ENCODE measurements around the gene HTD2. TPM values are rescaled to one million over a fixed set of nuclear protein-coding genes. Genes with fewer than 3 reads are reported as not detected.

The HTD2 gene
- total and polyA plus RNA-seq, 9 of the 15 experiments (the other 6 are each of a cell fraction or from before 2014, with no cell fraction given) = 1.8 to 22.8 (median 9.6) TPM

DNA sequence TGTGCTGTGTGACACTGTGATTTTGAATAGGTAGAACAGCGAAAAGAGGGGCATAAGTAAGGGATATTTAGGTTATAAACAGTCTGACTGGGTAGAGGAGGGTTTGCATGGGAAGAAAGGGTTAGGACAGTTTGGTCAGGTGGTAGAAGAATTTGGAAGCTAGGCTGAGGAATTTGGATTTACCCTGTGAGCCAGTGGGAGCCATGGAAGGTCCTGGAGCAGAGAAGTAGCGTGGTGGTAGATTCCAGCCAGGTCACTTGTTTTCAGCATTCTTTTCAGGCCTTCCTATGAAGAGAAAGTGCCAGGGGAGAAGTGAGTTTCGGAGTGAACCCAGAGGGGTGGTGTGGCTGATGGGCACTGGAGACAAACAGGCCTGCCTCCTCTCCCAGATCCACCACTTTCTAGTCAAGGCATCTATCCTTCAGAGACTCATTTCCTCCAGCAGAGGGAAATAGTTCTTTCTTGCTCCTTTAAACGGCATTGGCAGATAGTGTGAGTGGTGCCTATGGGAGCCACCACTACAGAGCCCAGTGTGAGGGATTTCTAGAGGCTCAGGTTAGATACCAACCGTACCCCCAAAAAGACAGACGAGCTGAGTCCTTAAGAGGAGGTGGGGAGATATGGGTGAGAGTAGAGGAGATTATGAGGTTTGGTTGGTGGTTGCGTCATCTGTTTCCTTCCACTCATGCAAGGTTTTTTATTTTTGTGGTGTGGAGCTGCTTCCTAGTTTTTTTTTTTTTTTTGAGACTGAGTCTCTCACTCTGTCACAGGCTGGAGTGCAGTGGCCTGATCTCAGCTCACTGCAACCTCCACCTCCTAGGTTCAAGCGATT, 47.6 kb downstream of the HTD2 start (continued):
- TF ChIP-seq, protein P1, sequence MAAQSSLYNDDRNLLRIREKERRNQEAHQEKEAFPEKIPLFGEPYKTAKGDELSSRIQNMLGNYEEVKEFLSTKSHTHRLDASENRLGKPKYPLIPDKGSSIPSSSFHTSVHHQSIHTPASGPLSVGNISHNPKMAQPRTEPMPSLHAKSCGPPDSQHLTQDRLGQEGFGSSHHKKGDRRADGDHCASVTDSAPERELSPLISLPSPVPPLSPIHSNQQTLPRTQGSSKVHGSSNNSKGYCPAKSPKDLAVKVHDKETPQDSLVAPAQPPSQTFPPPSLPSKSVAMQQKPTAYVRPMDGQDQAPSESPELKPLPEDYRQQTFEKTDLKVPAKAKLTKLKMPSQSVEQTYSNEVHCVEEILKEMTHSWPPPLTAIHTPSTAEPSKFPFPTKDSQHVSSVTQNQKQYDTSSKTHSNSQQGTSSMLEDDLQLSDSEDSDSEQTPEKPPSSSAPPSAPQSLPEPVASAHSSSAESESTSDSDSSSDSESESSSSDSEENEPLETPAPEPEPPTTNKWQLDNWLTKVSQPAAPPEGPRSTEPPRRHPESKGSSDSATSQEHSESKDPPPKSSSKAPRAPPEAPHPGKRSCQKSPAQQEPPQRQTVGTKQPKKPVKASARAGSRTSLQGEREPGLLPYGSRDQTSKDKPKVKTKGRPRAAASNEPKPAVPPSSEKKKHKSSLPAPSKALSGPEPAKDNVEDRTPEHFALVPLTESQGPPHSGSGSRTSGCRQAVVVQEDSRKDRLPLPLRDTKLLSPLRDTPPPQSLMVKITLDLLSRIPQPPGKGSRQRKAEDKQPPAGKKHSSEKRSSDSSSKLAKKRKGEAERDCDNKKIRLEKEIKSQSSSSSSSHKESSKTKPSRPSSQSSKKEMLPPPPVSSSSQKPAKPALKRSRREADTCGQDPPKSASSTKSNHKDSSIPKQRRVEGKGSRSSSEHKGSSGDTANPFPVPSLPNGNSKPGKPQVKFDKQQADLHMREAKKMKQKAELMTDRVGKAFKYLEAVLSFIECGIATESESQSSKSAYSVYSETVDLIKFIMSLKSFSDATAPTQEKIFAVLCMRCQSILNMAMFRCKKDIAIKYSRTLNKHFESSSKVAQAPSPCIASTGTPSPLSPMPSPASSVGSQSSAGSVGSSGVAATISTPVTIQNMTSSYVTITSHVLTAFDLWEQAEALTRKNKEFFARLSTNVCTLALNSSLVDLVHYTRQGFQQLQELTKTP (IDR thresholded peaks at IDR 0.05; ENCODE audit: low read depth in 1 of 2, partially characterized antibody in 2 of 2) = no peak
- TF ChIP-seq FIP1L1 (IDR thresholded peaks at IDR 0.05; ENCODE audit: low read depth, low read length, poor library complexity, severe bottlenecking) = no peak
- TF ChIP-seq ZNF140 (CRISPR knock-in tag; IDR thresholded peaks at IDR 0.05) = no peak
- TF ChIP-seq PYGO2 (tag; IDR thresholded peaks at IDR 0.05) = no peak

DNA sequence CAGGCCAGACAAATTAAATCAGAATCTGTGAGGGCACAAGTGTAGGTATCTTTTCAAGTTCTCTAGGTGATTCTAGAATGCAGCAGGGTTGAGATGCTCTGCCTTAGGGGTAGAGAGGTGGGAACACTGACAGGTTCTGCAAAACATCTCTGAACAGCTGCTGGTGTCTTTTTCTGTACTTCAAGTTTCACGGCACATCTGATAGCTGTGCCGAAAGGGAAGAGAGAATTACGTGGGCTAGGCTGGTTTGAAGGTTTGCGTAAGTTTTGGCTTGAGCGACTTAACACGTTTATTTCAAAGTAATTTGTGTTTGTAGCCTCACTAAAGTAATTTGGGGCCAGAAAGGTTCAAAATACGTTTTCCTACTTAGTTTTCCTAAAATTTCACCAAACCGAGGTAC, 48.9 kb downstream of the HTD2 start:
- ChIA-PET POLR2A (interaction anchor here (0.7 kb wide), 1 partner anchor 47 kb away, joined by 3 read pairs; no protein-coding TSS in a partner anchor), CTCF (ENCODE audit: low intra/inter-chr PET ratio) (no interaction called here)
- H3K4me2 ChIP-seq (ENCODE audit: insufficient read depth, low read length) = no peak overlapping the region
- no peak overlapping the region for H3K9ac ChIP-seq (ENCODE audit: insufficient read depth in 1 of 2, low read depth in 2 of 2, low read length in 2 of 2)
- no peaks in the 10 kb centered on the region; the same call in 1 of the 2 replicates for H4K20me1 ChIP-seq (replicated peaks; ENCODE audit: control insufficient read depth, insufficient read depth, low read length)
- H2AFZ ChIP-seq (ENCODE audit: low read depth, low read length) = no peak overlapping the region
- no peak overlapping the region for H3K27ac ChIP-seq (ENCODE audit: extremely low read depth, low read depth, low read length)
- in situ Hi-C loops (cut with MboI) (no loop called here), intact Hi-C loops (cut with micrococcal nuclease) (no loop called here)
- H3K9me1 ChIP-seq (ENCODE audit: control insufficient read depth, insufficient read depth, low read length) = no peaks in the 10 kb centered on the region
- FAIRE-seq (no peak), ATAC-seq (no peak), DNase-seq (ENCODE audit: extremely low read depth in 1 of 4, low spot score in 3 of 4) (no peak)
- no TSS peak for BruUV-seq (replicated peaks)
- no peaks in the 10 kb centered on the region for H3K9me3 ChIP-seq (replicated peaks; ENCODE audit: control insufficient read depth, insufficient read depth, low read depth, low read length)
- no peaks in the 10 kb centered on the region for H3K27me3 ChIP-seq (ENCODE audit: control insufficient read depth in 2 of 2, insufficient read depth in 2 of 2, low read length in 2 of 2)
- no peaks in the 10 kb centered on the region; the same call in 2 of the 3 replicates for H3K79me2 ChIP-seq (ENCODE audit: control insufficient read depth, insufficient read depth, low read length)
- no peak overlapping the region for H3K4me3 ChIP-seq
- WGBS (ENCODE audit: insufficient coverage, low coverage, missing lambda C conversion rate) = 66% methylated on average over 8 of the region's 8 CpGs
- no peaks in the 10 kb centered on the region for H3K36me3 ChIP-seq (ENCODE audit: control insufficient read depth, insufficient read depth, low read length)
- peaks cover 0 to 14% of the 10 kb centered on the region in 2 experiments; a peak in 3 of 5 replicates for H3K4me1 ChIP-seq (replicated peaks in 1 of 2; ENCODE audit: control insufficient read depth in 2 of 2, insufficient read depth in 2 of 2, low read length in 2 of 2)
- TF ChIP-seq CTBP1 (IDR thresholded peaks at IDR 0.05; ENCODE audit: borderline replicate concordance) = no peak
- TF ChIP-seq, protein P2, sequence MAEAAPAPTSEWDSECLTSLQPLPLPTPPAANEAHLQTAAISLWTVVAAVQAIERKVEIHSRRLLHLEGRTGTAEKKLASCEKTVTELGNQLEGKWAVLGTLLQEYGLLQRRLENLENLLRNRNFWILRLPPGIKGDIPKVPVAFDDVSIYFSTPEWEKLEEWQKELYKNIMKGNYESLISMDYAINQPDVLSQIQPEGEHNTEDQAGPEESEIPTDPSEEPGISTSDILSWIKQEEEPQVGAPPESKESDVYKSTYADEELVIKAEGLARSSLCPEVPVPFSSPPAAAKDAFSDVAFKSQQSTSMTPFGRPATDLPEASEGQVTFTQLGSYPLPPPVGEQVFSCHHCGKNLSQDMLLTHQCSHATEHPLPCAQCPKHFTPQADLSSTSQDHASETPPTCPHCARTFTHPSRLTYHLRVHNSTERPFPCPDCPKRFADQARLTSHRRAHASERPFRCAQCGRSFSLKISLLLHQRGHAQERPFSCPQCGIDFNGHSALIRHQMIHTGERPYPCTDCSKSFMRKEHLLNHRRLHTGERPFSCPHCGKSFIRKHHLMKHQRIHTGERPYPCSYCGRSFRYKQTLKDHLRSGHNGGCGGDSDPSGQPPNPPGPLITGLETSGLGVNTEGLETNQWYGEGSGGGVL (CRISPR knock-in tag; IDR thresholded peaks at IDR 0.05) = no peak
- no peak for TF ChIP-seq GATAD2A (IDR thresholded peaks at IDR 0.05)
- TF ChIP-seq FOXK1 (CRISPR knock-in tag; IDR thresholded peaks at IDR 0.05; ENCODE audit: borderline replicate concordance) = no peak
- no peak for TF ChIP-seq ZNF224 (CRISPR knock-in tag; IDR thresholded peaks at IDR 0.05)
- no peak for TF ChIP-seq PHF21A (IDR thresholded peaks at IDR 0.05; ENCODE audit: borderline replicate concordance, low read depth)
- no peak for TF ChIP-seq ZBED1 (IDR thresholded peaks at IDR 0.05)
- TF ChIP-seq, protein P3, sequence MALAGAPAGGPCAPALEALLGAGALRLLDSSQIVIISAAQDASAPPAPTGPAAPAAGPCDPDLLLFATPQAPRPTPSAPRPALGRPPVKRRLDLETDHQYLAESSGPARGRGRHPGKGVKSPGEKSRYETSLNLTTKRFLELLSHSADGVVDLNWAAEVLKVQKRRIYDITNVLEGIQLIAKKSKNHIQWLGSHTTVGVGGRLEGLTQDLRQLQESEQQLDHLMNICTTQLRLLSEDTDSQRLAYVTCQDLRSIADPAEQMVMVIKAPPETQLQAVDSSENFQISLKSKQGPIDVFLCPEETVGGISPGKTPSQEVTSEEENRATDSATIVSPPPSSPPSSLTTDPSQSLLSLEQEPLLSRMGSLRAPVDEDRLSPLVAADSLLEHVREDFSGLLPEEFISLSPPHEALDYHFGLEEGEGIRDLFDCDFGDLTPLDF (CRISPR knock-in tag; IDR thresholded peaks at IDR 0.05) = no peak
- no peak for TF ChIP-seq EP400 (IDR thresholded peaks at IDR 0.05)
- TF ChIP-seq FOXA1 (IDR thresholded peaks at IDR 0.05; ENCODE audit: borderline replicate concordance) = no peak

All from K562 (cell line).